UCSD-AML1 (cell line): ENCODE results near the gene DPP9.
"Not testable (repeated sequence)": the region's sequence is repeated elsewhere in the genome, so short reads cannot be mapped to it uniquely, and the experiment has no call there.

Experiments used
- DNase-seq: peaks from one replicate; lab custom pipeline; 2025; ENCODE audit not compliant: unreplicated experiment; lab: John Stamatoyannopoulos, UW

DPP9 gene

GRCh38 chr19:4723595-4724514 lies at the start of gene DPP9:
DPP9 (minus strand) TSS chr19:4723842; CDS start chr19:4719906, 3,936 bp downstream.
- DNase-seq, result peak; percentile 98

GRCh38 chr19:4773047-4773640 lies 49.5 kb upstream of the DPP9 start:
- DNase-seq, result no peak

GRCh38 chr19:4772566-4772965 lies 48.9 kb upstream of the DPP9 start:
- no peak for DNase-seq

GRCh38 chr19:4768934-4769777 lies 45.5 kb upstream of the DPP9 start:
- peak; percentile 85 for DNase-seq

- DNase-seq, result no peak
Measured at GRCh38 chr19:4764393-4764660, 40.7 kb upstream of the DPP9 start.

- DNase-seq, result no peak
Measured at GRCh38 chr19:4763021-4763420, 39.4 kb upstream of the DPP9 start.

- no peak for DNase-seq
Measured at GRCh38 chr19:4760285-4760650, 36.6 kb upstream of the DPP9 start.

GRCh38 chr19:4759388-4760284 lies 36.0 kb upstream of the DPP9 start:
- DNase-seq, result peak; percentile 83

- DNase-seq, result no peak
Measured at GRCh38 chr19:4758659-4759058, 35.0 kb upstream of the DPP9 start.

- DNase-seq, result no peak
Measured at GRCh38 chr19:4758082-4758481, 34.4 kb upstream of the DPP9 start.

- no peak for DNase-seq
Measured at GRCh38 chr19:4755459-4755858, 31.8 kb upstream of the DPP9 start.

GRCh38 chr19:4754248-4754647 lies 30.6 kb upstream of the DPP9 start:
- no peak for DNase-seq

- DNase-seq, result no peak
Measured at GRCh38 chr19:4749870-4750590, 26.4 kb upstream of the DPP9 start.

- peak; percentile 13 for DNase-seq
Measured at GRCh38 chr19:4748589-4748988, 24.9 kb upstream of the DPP9 start.

GRCh38 chr19:4748185-4748584 lies 24.5 kb upstream of the DPP9 start:
- DNase-seq, result no peak

GRCh38 chr19:4745986-4746385 lies 22.3 kb upstream of the DPP9 start:
- no peak for DNase-seq

- not testable (repeated sequence) for DNase-seq
Measured at GRCh38 chr19:4745175-4745574, 21.5 kb upstream of the DPP9 start.

GRCh38 chr19:4744451-4745174 lies 21.0 kb upstream of the DPP9 start:
- no peak for DNase-seq
